Endothelial cell (in vitro differentiated cells): ENCODE data around the gene CA4. TPM values are rescaled to one million over a fixed set of nuclear protein-coding genes. Genes with fewer than 3 reads are reported as not detected.

Source experiments
- DNase-seq: peaks from one replicate; pipeline ENCODE4 v3.0.0; 2021; ENCODE audit warnings: low spot score
- H3K27ac Mint-ChIP-seq: one replicate; pipeline ENCODE4 v1.8.0; 2021; ENCODE audit warnings: mixed read lengths, inconsistent platforms; ENCODE audit not compliant: unreplicated experiment
- H3K27me3 Mint-ChIP-seq: one replicate; pipeline ENCODE4 v1.8.0; 2021; ENCODE audit warnings: mild to moderate bottlenecking, moderate library complexity, mixed read lengths, inconsistent platforms; ENCODE audit not compliant: unreplicated experiment
- H3K36me3 Mint-ChIP-seq: one replicate; pipeline ENCODE4 v1.8.0; 2021; ENCODE audit warnings: mild to moderate bottlenecking, low read depth, mixed read lengths, inconsistent platforms; ENCODE audit not compliant: unreplicated experiment
- H3K4me1 Mint-ChIP-seq: one replicate; pipeline ENCODE4 v1.8.0; 2021; ENCODE audit warnings: mild to moderate bottlenecking, mixed read lengths, inconsistent platforms; ENCODE audit not compliant: unreplicated experiment
- H3K4me3 Mint-ChIP-seq: one replicate; pipeline ENCODE4 v1.8.0; 2021; ENCODE audit warnings: mild to moderate bottlenecking, mixed read lengths, inconsistent platforms; ENCODE audit not compliant: unreplicated experiment
- H3K9me3 Mint-ChIP-seq: one replicate; pipeline ENCODE4 v1.8.0; 2021; ENCODE audit warnings: mixed read lengths, inconsistent platforms; ENCODE audit not compliant: unreplicated experiment
- total RNA-seq: library from RNA; stranded (reverse); fragmentation: NEBNext Ultra II Directional; extraction: Animal tissue kit (Norgen Biotek cat#: 25700); gene quantifications from one replicate; pipeline ENCODE4 v1.2.1, GENCODE V29; 2021; ENCODE audit not compliant: unreplicated experiment
- TF ChIP-seq, protein P1 (sequence below): fragments of 200-600 bp; sonication (generic); IDR thresholded peaks from one replicate; pipeline ENCODE4 v1.5.0; 2021; ENCODE audit warnings: antibody characterized with exemption; ENCODE audit not compliant: unreplicated experiment

CA4 gene
- total RNA-seq, 1 donor from 2014 or later, result 8.3 TPM

DNA sequence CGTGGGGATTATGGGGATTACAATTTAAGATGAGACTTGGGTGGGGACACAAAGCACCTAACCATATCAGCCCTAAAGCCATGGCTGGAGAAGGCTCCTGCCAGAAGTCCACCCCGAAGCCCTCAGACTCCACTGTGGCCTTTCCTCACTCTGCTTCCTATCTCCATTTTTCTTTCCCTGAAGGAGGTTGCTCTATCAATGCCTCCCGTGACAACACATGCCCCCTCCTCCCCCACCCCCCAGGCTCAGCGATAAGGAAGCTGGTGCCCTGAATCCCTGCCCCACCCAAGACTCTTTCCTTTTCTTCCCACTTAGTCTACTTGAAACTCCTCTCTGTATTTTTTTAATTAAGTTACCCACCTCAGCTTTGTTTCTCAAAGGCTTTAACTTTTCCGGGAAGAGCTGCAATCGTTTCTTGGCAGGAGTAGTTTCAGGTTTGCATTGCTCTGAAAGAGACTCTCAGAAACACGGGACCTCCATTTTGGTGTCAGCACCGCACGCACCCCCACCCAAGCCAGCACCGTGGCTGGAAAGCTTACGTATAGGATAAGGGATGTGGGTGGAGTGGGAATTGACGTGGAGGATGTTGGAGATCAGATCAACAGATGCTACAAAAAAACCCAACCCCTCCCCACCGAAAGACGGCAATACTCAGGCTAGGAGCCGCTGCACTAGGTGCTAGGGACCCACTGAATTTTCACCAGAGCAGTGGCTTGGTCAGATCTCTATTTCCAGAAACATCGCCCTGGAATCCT, 15.2 kb upstream of the CA4 start:
- peaks cover 15% of the 10 kb centered on the region for H3K27me3 Mint-ChIP-seq

DNA sequence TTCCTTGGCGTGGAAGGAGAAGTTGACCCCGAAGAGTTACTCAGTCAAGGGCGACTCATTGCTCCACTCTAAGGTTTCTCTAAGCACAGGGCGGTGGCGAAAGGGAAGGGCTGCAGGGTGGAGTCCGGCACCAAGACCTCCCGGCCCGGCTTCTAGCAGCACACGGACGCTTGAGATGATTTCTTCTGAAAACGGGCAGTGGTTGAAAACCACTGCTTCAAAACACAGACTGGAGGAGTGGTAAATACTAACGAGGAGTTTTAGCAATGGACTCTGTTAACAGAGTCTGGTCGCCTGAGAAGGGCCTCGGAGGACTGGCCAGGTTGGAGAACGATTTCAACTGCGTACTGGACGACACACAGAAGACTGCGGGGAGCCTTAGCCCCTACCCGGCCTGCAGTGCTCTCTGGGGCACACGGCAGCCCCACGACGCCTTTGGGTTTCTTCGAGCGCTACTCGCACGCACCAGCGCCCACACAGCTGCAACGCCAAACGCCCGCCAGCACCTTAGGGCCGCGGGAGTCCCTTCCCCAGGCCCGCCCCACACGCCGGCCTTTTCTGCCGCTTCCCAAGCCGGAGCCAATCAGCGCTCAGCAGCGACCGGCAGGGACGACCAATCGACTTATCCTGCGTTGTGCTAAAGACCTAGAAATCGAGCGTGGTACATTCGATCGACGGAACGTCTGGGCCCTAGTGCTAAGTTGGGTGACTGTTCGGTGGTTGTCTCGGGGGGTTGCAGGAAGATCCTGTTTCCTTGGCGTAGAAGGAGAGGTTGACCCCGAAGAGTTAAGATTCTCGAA, 14.4 kb upstream of the CA4 start:
- peaks cover 15% of the 10 kb centered on the region for H3K27me3 Mint-ChIP-seq
- no peak overlapping the region for H3K27ac Mint-ChIP-seq
- H3K4me1 Mint-ChIP-seq, result peaks cover 20% of the 10 kb centered on the region
- peak; percentile 72 for DNase-seq
- H3K36me3 Mint-ChIP-seq, result no peaks in the 10 kb centered on the region
- H3K4me3 Mint-ChIP-seq, result peak overlapping the region; percentile 98
- H3K9me3 Mint-ChIP-seq, result no peaks in the 10 kb centered on the region
- TF ChIP-seq, protein P1, sequence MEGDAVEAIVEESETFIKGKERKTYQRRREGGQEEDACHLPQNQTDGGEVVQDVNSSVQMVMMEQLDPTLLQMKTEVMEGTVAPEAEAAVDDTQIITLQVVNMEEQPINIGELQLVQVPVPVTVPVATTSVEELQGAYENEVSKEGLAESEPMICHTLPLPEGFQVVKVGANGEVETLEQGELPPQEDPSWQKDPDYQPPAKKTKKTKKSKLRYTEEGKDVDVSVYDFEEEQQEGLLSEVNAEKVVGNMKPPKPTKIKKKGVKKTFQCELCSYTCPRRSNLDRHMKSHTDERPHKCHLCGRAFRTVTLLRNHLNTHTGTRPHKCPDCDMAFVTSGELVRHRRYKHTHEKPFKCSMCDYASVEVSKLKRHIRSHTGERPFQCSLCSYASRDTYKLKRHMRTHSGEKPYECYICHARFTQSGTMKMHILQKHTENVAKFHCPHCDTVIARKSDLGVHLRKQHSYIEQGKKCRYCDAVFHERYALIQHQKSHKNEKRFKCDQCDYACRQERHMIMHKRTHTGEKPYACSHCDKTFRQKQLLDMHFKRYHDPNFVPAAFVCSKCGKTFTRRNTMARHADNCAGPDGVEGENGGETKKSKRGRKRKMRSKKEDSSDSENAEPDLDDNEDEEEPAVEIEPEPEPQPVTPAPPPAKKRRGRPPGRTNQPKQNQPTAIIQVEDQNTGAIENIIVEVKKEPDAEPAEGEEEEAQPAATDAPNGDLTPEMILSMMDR, result no peak

More for the DNA sequence above, 15.2 kb upstream of the CA4 start:
- no peaks in the 10 kb centered on the region for H3K36me3 Mint-ChIP-seq
- no peaks in the 10 kb centered on the region for H3K9me3 Mint-ChIP-seq
- DNase-seq, result peak; percentile 1
- peaks cover 16% of the 10 kb centered on the region for H3K4me1 Mint-ChIP-seq
- H3K27ac Mint-ChIP-seq, result no peak overlapping the region
- TF ChIP-seq, protein P1, result no peak
- H3K4me3 Mint-ChIP-seq, result peak overlapping the region; percentile 98

DNA sequence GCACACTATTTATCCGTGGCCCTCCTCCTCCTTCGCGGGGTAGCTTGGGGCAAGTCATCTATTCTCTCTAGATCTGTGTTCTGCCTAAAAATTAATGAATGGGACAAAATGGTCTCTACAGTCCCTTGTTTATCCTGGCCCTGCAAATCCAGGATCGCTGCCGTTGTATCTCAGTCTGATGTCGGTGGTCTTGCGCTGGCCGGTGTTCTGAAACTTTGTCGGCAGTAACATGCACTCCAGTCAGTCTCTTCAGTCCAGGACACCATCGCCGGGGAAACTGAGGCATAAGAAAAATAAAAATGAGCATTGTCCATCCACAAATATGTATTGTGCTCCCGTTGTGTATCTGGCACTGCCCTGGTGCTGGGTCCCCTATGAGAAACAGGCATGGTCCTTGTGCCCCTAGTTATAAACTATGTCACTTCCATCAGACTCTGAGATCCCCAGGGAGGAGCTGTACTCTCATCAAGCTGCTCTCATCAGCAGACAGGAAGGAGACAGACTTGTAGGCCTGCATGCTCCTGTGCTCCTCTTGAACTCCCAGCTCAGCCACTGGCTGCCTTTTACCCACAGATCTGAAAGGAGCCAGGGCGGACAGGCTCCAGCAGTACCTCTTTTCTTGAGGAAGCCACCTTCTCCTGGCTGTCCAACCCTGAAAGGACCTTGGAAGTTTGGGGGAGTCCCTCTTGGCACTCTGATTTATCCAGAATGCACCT, 13.7 kb upstream of the CA4 start:
- no peaks in the 10 kb centered on the region for H3K36me3 Mint-ChIP-seq
- peaks cover 27% of the 10 kb centered on the region for H3K4me1 Mint-ChIP-seq
- DNase-seq, result peak; percentile 1
- peak overlapping the region; percentile 98 for H3K4me3 Mint-ChIP-seq
- no peak overlapping the region for H3K27ac Mint-ChIP-seq
- no peaks in the 10 kb centered on the region for H3K9me3 Mint-ChIP-seq
- TF ChIP-seq, protein P1, result no peak
- peaks cover 17% of the 10 kb centered on the region for H3K27me3 Mint-ChIP-seq

DNA sequence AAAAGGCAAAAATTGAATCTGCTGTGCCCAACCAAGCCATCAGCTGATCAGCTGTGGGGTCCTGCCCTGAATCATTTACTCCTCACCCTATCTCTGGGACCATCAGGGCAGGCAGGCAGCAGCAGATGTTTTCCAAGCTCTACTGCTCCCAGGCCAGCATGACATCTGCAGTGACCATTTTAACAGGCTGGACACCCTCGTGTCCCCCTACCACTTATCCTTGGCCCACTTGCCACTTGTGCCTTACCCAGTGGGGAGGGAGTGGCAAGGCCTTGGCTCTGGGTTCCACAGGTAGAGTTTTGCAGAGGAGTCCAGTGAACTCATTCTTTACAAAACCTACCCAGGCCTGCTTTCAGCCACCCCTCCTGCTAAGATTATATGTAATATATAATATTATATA, 12.0 kb upstream of the CA4 start:
- H3K4me1 Mint-ChIP-seq, result peaks cover 37% of the 10 kb centered on the region

More for the DNA sequence above, 12.0 kb upstream of the CA4 start:
- H3K9me3 Mint-ChIP-seq, result no peaks in the 10 kb centered on the region
- no peak overlapping the region for H3K4me3 Mint-ChIP-seq
- DNase-seq, result no peak
- TF ChIP-seq, protein P1, result no peak
- no peaks in the 10 kb centered on the region for H3K36me3 Mint-ChIP-seq
- H3K27ac Mint-ChIP-seq, result no peak overlapping the region
- H3K27me3 Mint-ChIP-seq, result peaks cover 25% of the 10 kb centered on the region
